Activated T-cell treated with anti-CD3 and anti-CD28 coated beads, Interleukin-2, amount 50 U/mL, for 24 hours (primary cell): ENCODE measurements around the gene N4BP2L1.
"Not testable (repeated sequence)": the region's sequence is repeated elsewhere in the genome, so short reads cannot be mapped to it uniquely, and the experiment has no call there.

Source experiments
- DNase-seq: peaks from one replicate; pipeline ENCODE4 v3.0.0-alpha.2; 2020
- H3K27ac Mint-ChIP-seq: 2 replicates; pipeline ENCODE4 v1.8.0; 2020; ENCODE audit warnings: mild to moderate bottlenecking, mixed read lengths
- H3K27me3 Mint-ChIP-seq: 2 replicates; pipeline ENCODE4 v1.8.0; 2020; ENCODE audit warnings: mixed read lengths
- H3K36me3 Mint-ChIP-seq: 2 replicates; pipeline ENCODE4 v1.8.0; 2020; ENCODE audit warnings: low read depth, mixed read lengths
- H3K4me1 Mint-ChIP-seq: 2 replicates; pipeline ENCODE4 v1.8.0; 2020; ENCODE audit warnings: low read depth, mixed read lengths
- H3K4me3 Mint-ChIP-seq: 2 replicates; pipeline ENCODE4 v1.8.0; 2020; ENCODE audit warnings: mild to moderate bottlenecking, moderate library complexity, mixed read lengths
- H3K9me3 Mint-ChIP-seq: 2 replicates; pipeline ENCODE4 v1.8.0; 2020; ENCODE audit warnings: mixed read lengths

The N4BP2L1 gene

DNA sequence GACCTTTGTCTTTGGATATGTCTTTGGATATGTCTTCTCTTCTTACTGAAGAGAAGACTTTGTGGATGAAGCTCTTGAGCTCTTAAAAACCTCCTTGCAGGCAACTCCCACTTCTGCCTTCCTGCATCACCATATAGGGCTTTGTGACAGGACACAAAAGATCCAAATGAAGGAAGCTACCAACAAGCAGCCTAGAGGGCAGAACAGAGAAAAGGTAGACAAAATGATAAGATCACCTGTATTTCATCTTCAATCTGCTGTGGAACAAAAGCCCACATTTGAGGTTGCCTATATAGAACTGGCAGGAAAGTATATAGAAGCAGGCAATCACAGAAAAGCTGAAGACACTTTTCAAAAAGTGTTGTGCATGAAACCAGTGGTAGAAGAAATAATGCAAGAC is 42.5 kb downstream of the N4BP2L1 start:
- DNase-seq, result no peak
- H3K36me3 Mint-ChIP-seq, result peaks cover 9% of the 10 kb centered on the region
- no peaks in the 10 kb centered on the region for H3K27me3 Mint-ChIP-seq
- peaks cover 9% of the 10 kb centered on the region for H3K4me1 Mint-ChIP-seq
- H3K4me3 Mint-ChIP-seq, result no peak overlapping the region
- no peaks in the 10 kb centered on the region for H3K9me3 Mint-ChIP-seq
- no peak overlapping the region for H3K27ac Mint-ChIP-seq

DNA sequence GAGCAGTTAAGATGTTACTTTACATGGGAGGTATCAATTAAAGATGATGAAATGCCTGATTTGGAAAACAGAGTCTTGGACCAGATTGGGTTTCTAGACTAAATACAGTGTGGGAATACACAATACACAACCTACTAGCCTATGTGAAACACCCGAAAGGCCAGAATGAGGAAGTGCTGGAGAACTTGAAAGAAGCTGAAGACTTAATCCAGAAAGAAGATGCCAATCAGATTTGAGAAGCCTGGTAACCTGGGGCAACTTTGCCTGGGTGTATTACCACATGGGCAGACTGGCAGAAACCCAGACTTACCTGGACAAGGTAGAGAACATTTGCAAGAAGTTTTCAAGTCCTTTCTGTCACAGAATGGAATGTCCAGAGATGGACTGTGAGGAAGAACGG is 43.2 kb downstream of the N4BP2L1 start:
- peaks cover 3% of the 10 kb centered on the region for H3K4me1 Mint-ChIP-seq
- H3K36me3 Mint-ChIP-seq, result peaks cover 11% of the 10 kb centered on the region
- H3K27ac Mint-ChIP-seq, result no peak overlapping the region
- H3K9me3 Mint-ChIP-seq, result no peaks in the 10 kb centered on the region
- no peak overlapping the region for H3K4me3 Mint-ChIP-seq
- no peaks in the 10 kb centered on the region for H3K27me3 Mint-ChIP-seq
- no peak for DNase-seq

DNA sequence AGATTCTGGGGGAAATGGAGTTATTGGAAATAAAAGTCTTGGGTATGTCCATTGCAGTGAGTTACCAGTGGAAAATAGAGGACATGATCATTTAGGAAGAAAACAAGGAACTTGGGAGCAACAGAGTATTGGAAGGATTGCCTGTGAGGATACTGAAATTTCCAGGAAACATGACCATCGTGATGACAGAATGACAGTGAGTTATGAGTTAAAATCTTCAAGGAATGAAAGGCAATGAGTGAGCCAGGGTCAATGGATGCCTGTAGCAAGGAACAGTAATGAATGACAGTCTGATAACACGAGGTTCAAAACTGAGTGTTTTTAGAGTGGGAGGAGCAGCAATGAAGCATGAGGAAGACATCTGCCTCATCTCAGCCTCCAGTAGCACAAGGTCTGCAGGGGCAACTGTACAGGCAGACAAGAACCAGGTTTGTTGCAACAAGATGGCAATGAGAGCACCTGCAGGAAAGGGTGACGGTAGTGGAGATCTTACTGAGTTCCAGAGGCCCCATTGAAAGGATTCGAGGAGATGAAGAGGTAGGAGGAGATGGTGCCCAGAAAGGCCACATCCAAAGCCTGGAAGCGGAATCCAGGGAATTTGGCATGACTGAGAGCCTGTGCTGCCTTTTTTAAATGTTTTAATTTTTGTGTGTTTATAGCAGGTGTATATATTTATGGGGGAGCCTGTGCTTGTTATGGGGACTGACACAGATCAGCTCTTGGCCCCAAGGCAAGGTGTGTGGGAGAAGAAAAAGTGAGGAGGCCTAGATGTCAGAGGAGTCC is 43.9 kb downstream of the N4BP2L1 start:
- Mint-ChIP-seq H3K27me3 (no peaks in the 10 kb centered on the region), H3K4me3 (no peak overlapping the region), H3K4me1 (no peaks in the 10 kb centered on the region), H3K27ac (no peak overlapping the region), H3K36me3 (peaks cover 16% of the 10 kb centered on the region), H3K9me3 (no peaks in the 10 kb centered on the region)
- DNase-seq, result no peak

DNA sequence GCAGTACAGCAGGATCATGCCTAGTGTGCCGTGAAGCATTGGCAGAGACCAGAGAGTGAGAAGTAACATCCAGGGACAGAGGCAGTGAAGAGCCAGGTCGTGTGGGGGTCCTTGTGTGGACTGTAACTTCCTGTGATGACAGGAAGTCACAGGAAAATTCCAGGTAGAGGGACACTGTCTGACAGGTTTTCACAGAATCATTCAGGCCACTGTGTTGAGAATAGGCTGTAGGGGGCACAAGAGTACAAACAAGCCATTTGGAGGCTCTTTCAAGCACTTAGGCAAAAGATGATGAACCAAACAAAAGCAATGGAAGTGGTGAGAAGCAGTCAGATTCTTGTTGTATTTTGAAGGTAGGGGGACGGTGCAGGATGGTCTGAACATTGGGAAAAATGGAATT is 46.4 kb downstream of the N4BP2L1 start:
- no peaks in the 10 kb centered on the region for H3K27me3 Mint-ChIP-seq
- no peaks in the 10 kb centered on the region for H3K4me1 Mint-ChIP-seq
- no peak for DNase-seq
- peaks cover 22% of the 10 kb centered on the region for H3K36me3 Mint-ChIP-seq
- H3K4me3 Mint-ChIP-seq, result no peak overlapping the region
- H3K9me3 Mint-ChIP-seq, result no peaks in the 10 kb centered on the region
- H3K27ac Mint-ChIP-seq, result no peak overlapping the region

DNA sequence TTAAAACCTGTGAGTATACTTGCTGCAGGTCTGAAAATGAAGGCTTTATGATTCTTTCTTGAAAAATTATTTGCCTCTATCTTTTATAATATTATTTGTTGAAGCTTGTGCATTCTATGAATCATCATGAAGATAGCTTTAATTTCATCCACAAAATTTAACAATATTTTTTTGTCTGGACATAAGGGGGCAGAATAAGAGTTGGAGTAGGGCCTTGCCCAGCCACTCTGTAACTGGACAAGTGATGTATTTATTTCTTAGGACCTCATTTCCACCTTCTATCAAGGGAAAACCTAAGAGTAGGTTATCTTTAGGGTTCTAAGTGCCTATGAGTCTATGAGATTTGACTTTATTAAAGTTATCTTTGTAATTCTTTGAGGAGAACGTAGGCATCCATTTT is 49.9 kb downstream of the N4BP2L1 start:
- Mint-ChIP-seq H3K9me3 (no peaks in the 10 kb centered on the region), H3K4me3 (no peak overlapping the region), H3K27me3 (no peaks in the 10 kb centered on the region), H3K36me3 (peaks cover 44% of the 10 kb centered on the region), H3K4me1 (no peaks in the 10 kb centered on the region), H3K27ac (no peak overlapping the region)
- DNase-seq, result no peak

DNA sequence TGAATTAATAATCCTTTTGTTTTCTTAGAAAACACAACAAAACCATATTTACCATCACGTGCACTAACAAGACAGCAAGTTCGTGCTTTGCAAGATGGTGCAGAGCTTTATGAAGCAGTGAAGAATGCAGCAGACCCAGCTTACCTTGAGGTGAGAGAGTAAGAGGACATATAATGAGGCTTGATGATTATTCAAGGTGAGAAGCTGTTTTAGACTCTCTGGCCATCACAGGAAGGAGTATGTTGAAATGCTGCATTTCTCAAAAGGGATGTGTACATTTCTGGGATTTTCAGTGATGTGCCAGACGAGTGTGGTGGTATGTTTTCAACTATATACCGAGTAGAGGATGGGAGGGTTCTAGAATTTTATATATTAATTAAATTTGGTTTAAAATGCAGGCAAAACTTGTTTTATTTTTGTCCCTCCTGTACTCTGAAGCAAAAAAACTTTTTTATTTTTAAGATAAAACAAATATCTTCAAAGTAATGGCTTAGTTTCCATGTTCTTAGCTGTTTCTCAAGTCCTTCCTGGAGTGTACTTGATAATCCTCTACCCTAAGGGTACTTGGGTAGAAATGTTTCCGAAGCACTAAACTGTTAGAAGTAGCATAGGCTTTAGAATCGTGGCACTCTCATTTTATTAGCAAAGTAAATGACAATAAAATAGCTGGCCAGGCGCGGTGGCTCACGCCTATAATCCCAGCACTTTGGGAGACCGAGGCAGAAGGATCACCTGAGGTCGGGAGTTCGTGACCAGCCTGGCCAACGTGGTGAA is 51.1 kb downstream of the N4BP2L1 start:
- H3K27ac Mint-ChIP-seq, result no peak overlapping the region
- peaks cover 54% of the 10 kb centered on the region for H3K36me3 Mint-ChIP-seq
- H3K4me3 Mint-ChIP-seq, result no peak overlapping the region
- no peaks in the 10 kb centered on the region for H3K27me3 Mint-ChIP-seq
- DNase-seq, result no peak
- no peaks in the 10 kb centered on the region for H3K4me1 Mint-ChIP-seq
- H3K9me3 Mint-ChIP-seq, result no peaks in the 10 kb centered on the region

DNA sequence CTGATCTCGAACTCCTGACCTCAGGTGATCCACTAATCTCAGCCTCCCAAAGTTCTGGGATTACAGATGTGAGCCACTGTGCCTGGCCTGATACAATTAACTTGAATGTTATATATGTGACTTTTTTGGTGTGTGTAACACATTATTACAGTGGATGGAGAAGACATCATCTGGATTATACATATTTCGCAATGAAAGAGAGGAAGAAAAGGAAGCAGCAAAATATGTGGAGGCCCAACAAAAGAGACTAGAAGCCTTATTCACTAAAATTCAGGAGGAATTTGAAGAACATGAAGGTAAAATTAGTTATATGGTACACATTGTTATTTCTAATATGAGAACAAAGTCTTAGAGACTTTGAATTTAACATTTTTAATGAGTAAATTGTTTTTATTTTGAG is 57.1 kb downstream of the N4BP2L1 start:
- no peaks in the 10 kb centered on the region for H3K27me3 Mint-ChIP-seq
- H3K9me3 Mint-ChIP-seq, result no peaks in the 10 kb centered on the region
- no peaks in the 10 kb centered on the region for H3K4me1 Mint-ChIP-seq
- peaks cover 61% of the 10 kb centered on the region for H3K36me3 Mint-ChIP-seq
- H3K27ac Mint-ChIP-seq, result no peak overlapping the region
- no peak for DNase-seq
- H3K4me3 Mint-ChIP-seq, result no peak overlapping the region

DNA sequence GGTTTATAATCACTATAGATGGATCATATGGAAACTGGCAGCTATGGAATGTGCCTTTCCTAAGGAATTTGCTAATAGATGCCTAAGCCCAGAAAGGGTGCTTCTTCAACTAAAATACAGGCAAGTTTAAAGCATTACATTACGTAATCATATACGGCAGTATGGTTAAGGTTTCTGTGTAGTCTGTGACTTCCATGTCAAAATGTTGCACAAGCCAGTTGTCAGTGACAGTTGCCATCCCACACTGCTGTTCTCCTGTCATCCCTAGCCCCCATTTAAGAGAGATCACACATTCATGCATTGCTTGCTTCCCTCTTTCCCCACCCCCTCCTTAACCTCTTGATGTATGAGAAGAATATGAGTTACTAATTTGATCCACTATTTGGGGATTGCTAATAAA is 65.4 kb downstream of the N4BP2L1 start:
- Mint-ChIP-seq H3K36me3 (peaks cover 49% of the 10 kb centered on the region), H3K27ac (no peak overlapping the region), H3K4me3 (no peak overlapping the region), H3K27me3 (no peaks in the 10 kb centered on the region), H3K9me3 (no peaks in the 10 kb centered on the region), H3K4me1 (no peaks in the 10 kb centered on the region)
- DNase-seq, result no peak

DNA sequence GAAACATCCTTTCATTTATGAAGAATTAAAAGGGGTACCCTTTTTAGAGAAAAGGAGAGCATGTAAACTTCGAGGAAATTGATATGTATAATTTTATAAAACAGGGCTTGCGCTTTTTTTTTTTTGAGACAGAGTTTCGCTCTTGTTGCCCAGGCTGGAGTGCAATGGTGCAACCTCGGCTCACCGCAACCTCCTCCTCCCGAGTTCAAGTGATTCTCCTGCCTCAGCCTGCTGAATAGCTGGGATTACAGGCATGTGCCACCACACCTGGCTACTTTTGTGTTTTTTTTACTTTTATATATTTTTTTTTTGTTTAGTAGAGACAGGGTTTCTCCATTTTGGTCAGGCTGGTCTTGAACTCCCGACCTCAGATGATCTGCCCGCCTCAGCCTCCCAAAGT is 72.0 kb downstream of the N4BP2L1 start:
- not testable (repeated sequence) for H3K4me1 Mint-ChIP-seq

DNA sequence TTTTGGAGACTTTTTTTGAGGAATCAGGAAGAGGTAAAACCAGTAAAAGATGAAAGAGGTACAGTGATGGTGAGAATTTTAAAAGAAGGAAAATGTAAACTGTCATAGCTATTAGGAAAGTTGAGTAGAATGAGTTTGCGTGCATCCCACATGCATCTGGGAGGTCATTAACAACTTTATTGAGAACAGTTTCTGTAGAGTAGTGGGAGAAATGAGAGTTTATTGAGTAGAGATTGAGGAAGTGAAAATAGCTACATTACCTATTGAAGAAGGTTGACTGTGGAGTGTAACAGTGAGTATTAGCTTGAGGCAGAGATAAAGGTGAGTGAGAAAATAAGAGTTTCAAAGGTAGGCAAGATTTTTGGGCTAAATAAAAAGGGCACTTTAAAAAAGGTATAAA is 73.9 kb downstream of the N4BP2L1 start:
- H3K9me3 Mint-ChIP-seq, result no peaks in the 10 kb centered on the region
- H3K4me3 Mint-ChIP-seq, result no peak overlapping the region
- no peak overlapping the region for H3K27ac Mint-ChIP-seq
- no peaks in the 10 kb centered on the region for H3K4me1 Mint-ChIP-seq
- H3K27me3 Mint-ChIP-seq, result no peaks in the 10 kb centered on the region
- H3K36me3 Mint-ChIP-seq, result peaks cover 41% of the 10 kb centered on the region
- DNase-seq, result no peak

More for the DNA sequence above, 72.0 kb downstream of the N4BP2L1 start:
- H3K27ac Mint-ChIP-seq, H3K4me3 Mint-ChIP-seq, DNase-seq, H3K27me3 Mint-ChIP-seq, H3K9me3 Mint-ChIP-seq: not testable (repeated sequence)
- H3K36me3 Mint-ChIP-seq, result peaks cover 36% of the 10 kb centered on the region

DNA sequence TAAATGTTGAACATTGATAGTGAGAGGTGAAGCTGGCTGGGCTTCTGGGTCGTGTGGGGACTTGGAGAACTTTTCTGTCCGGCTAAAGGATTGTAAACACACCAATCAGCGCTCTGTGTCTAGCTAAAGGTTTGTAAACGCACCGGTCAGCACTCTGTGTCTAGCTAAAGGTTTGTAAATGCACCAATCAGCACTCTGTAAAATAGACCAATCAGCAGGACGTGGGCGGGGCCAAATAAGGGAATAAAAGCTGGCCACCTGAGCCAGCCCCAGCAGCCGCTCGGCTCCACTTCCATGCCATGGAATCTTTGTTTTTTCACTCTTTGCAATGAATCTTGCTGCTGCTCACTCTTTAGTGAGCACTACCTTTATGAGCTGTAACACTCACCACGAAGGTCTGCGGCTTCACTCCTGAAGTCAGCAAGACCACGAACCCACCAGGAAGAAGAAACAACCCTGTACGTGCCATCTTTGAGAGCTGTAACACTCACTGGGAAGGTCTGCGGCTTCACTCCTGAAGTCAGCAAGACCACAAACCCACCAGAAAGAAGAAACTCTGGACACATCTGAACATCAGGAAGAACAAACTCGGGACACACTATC is 77.0 kb downstream of the N4BP2L1 start:
- H3K27ac Mint-ChIP-seq, H3K27me3 Mint-ChIP-seq, H3K4me1 Mint-ChIP-seq, DNase-seq, H3K9me3 Mint-ChIP-seq, H3K4me3 Mint-ChIP-seq: not testable (repeated sequence)
- peaks cover 42% of the 10 kb centered on the region for H3K36me3 Mint-ChIP-seq
